Endodermal cell (in vitro differentiated cells): Measurements from ENCODE around the gene POMT2. TPM values are rescaled to one million over a fixed set of nuclear protein-coding genes. Genes with fewer than 3 reads are reported as not detected.

Experiments
- DNase-seq: peaks from one replicate; pipeline ENCODE4 v3.0.0-alpha.2; 2017
- H3K27ac ChIP-seq: 2 replicates; pipeline ENCODE4 v1.5.1; 2013; ENCODE audit warnings: mild to moderate bottlenecking, low read depth, low read length, moderate library complexity
- H3K27me3 ChIP-seq: 2 replicates; pipeline ENCODE4 v1.6.1; 2013; ENCODE audit warnings: mild to moderate bottlenecking, low read length, moderate library complexity; ENCODE audit not compliant: insufficient read depth, control insufficient read depth, poor library complexity, severe bottlenecking
- H3K36me3 ChIP-seq: 2 replicates; pipeline ENCODE4 v1.7.0; 2013; ENCODE audit warnings: mild to moderate bottlenecking, low read length, moderate library complexity; ENCODE audit not compliant: control insufficient read depth, insufficient read depth
- H3K4me1 ChIP-seq: one replicate; pipeline ENCODE4 v1.7.0; 2013; ENCODE audit warnings: low read length; ENCODE audit not compliant: control insufficient read depth, insufficient read depth
- H3K4me3 ChIP-seq: 2 replicates; pipeline ENCODE4 v1.5.1; 2013; ENCODE audit warnings: mild to moderate bottlenecking, low read length, moderate library complexity
- H3K9ac ChIP-seq: 2 replicates; pipeline ENCODE4 v1.6.1; 2013; ENCODE audit warnings: mild to moderate bottlenecking, low read length, moderate library complexity; ENCODE audit not compliant: poor library complexity, severe bottlenecking; ENCODE audit errors: extremely low read depth
- H3K9me3 ChIP-seq: 2 replicates; pipeline ENCODE4 v1.6.1; 2013; ENCODE audit warnings: mild to moderate bottlenecking, low read length, moderate library complexity; ENCODE audit not compliant: control insufficient read depth
- H3K27ac Mint-ChIP-seq: 2 replicates; pipeline ENCODE4 v1.8.0; 2020; ENCODE audit warnings: mixed read lengths
- H3K27me3 Mint-ChIP-seq: 2 replicates; pipeline ENCODE4 v1.8.0; 2021; ENCODE audit warnings: mild to moderate bottlenecking, mixed read lengths; ENCODE audit not compliant: insufficient read depth
- H3K36me3 Mint-ChIP-seq: 2 replicates; pipeline ENCODE4 v1.8.0; 2020; ENCODE audit warnings: low read depth, mixed read lengths
- H3K4me1 Mint-ChIP-seq: 2 replicates; pipeline ENCODE4 v1.8.0; 2020; ENCODE audit warnings: mixed read lengths
- H3K4me3 Mint-ChIP-seq: 2 replicates; pipeline ENCODE4 v1.8.0; 2020; ENCODE audit warnings: mild to moderate bottlenecking, moderate library complexity, mixed read lengths
- H3K9me3 Mint-ChIP-seq: 2 replicates; pipeline ENCODE4 v1.8.0; 2020; ENCODE audit warnings: mild to moderate bottlenecking, mixed read lengths
- CTCF ChIP-seq: fragments of 200-600 bp; sonication (generic); conservative IDR thresholded peaks from 2 replicates; pipeline ENCODE4 v1.5.0; 2021; ENCODE audit warnings: antibody characterized with exemption, mild to moderate bottlenecking
- WGBS, 2 experiments: methylation state at CpG; one replicate each; pipeline versions ENCODE4 v1.1.5 to v1.1.7; 2013; ENCODE audit warnings: missing lambda C conversion rate in 2 of 2, mixed read lengths in 1 of 2; ENCODE audit not compliant: insufficient coverage in 1 of 2, insufficient read length in 1 of 2; 5-methylcytosine and 5-hydroxymethylcytosine counted together
- total RNA-seq, 2 donors: library from RNA; stranded (reverse); fragmentation: NEBNext Ultra II Directional in 1 of 2; extraction: Animal tissue kit (Norgen Biotek cat#: 25700) in 1 of 2; gene quantifications; 2 replicates in 1 of 2; 3 replicates in 1 of 2; pipeline ENCODE4 v1.2.1, GENCODE V29; 2021

The POMT2 gene
- total RNA-seq, 2 donors from 2014 or later = 58.5 to 70.6 TPM

GRCh38 chr14:77272261-77272660, 48.4 kb downstream of the POMT2 start:
- no peak overlapping the region for H3K27ac Mint-ChIP-seq
- H3K36me3 ChIP-seq = no peaks in the 10 kb centered on the region
- H3K9ac ChIP-seq = no peak overlapping the region
- no peak overlapping the region for H3K4me3 ChIP-seq
- H3K4me3 Mint-ChIP-seq = no peak overlapping the region
- peaks cover 3% of the 10 kb centered on the region for H3K4me1 Mint-ChIP-seq
- peaks cover 59% of the 10 kb centered on the region for H3K27me3 ChIP-seq
- 90 to 96% methylated on average over 3 to 4 of the region's 4 CpGs for WGBS, 2 experiments
- H3K36me3 Mint-ChIP-seq = peaks cover 2% of the 10 kb centered on the region
- DNase-seq = no peak
- H3K27ac ChIP-seq = no peak overlapping the region
- H3K9me3 Mint-ChIP-seq = no peaks in the 10 kb centered on the region
- no peaks in the 10 kb centered on the region for H3K9me3 ChIP-seq
- H3K4me1 ChIP-seq = no peaks in the 10 kb centered on the region
- peaks cover 64% of the 10 kb centered on the region for H3K27me3 Mint-ChIP-seq
- TF ChIP-seq CTCF = no peak

- no peaks in the 10 kb centered on the region for H3K9me3 Mint-ChIP-seq
- peak; percentile 67 for DNase-seq
- H3K9ac ChIP-seq = no peak within 1 kb of the TSS
- WGBS, 2 experiments = 26 to 60% methylated on average over 10 to 38 of the region's 38 CpGs
- peak within 1 kb of the TSS; percentile 45 for H3K4me3 ChIP-seq
- H3K27ac ChIP-seq = no peak within 1 kb of the TSS
- peak within 1 kb of the TSS; percentile 39 for H3K4me3 Mint-ChIP-seq
- no peaks in the 10 kb centered on the region for H3K36me3 ChIP-seq
- no peak within 1 kb of the TSS for H3K27ac Mint-ChIP-seq
- peaks cover 59% of the 10 kb centered on the region for H3K27me3 ChIP-seq
- H3K4me1 Mint-ChIP-seq = peaks cover 3% of the 10 kb centered on the region
- no peaks in the 10 kb centered on the region for H3K4me1 ChIP-seq
- H3K36me3 Mint-ChIP-seq = no peaks in the 10 kb centered on the region
- H3K27me3 Mint-ChIP-seq = peaks cover 66% of the 10 kb centered on the region
- H3K9me3 ChIP-seq = no peaks in the 10 kb centered on the region
- TF ChIP-seq CTCF = no peak
These were observed 49.5 kb downstream of the POMT2 start, which contains the start of gene NGB for GRCh38 chr14:77271113-77271710. Gene NGB (minus strand): TSS chr14:77271206. CDS start chr14:77270937, 269 bp downstream.

- no peaks in the 10 kb centered on the region for H3K9me3 ChIP-seq
- Mint-ChIP-seq H3K36me3 (no peaks in the 10 kb centered on the region), H3K27ac (no peak overlapping the region), H3K4me3 (peak overlapping the region; percentile 39), H3K4me1 (peaks cover 3% of the 10 kb centered on the region), H3K9me3 (no peaks in the 10 kb centered on the region), H3K27me3 (peaks cover 67% of the 10 kb centered on the region)
- peak; percentile 68 for DNase-seq
- H3K36me3 ChIP-seq = no peaks in the 10 kb centered on the region
- H3K4me1 ChIP-seq = no peaks in the 10 kb centered on the region
- WGBS, 2 experiments = 8 to 25% methylated on average over 22 to 84 of the region's 84 CpGs
- no peak overlapping the region for H3K9ac ChIP-seq
- peaks cover 59% of the 10 kb centered on the region for H3K27me3 ChIP-seq
- no peak for TF ChIP-seq CTCF
- H3K27ac ChIP-seq = no peak overlapping the region
- H3K4me3 ChIP-seq = peak overlapping the region; percentile 45
These were observed 50.1 kb downstream of the POMT2 start for GRCh38 chr14:77270361-77271112.
